GM23248 (cell line): ENCODE data around the gene AASS. TPM values are rescaled to one million over a fixed set of nuclear protein-coding genes. Genes with fewer than 3 reads are reported as not detected.

Source experiments
- DNase-seq: peaks from one replicate; pipeline ENCODE4 v3.0.0-alpha.2; 2015
- H2AFZ ChIP-seq: fragments of 200-600 bp; sonication (generic); 2 replicates; pipeline ENCODE4 v1.6.1; 2016; ENCODE audit warnings: antibody characterized with exemption
- H3F3A ChIP-seq: fragments of 200-600 bp; sonication (generic); 2 replicates; pipeline ENCODE4 v1.6.1; 2016; ENCODE audit warnings: mild to moderate bottlenecking, antibody characterized with exemption, mixed run types; ENCODE audit not compliant: insufficient read depth
- H3K27ac ChIP-seq: fragments of 200-600 bp; sonication (generic); 2 replicates; pipeline ENCODE4 v1.5.1; 2016; ENCODE audit warnings: mild to moderate bottlenecking
- H3K27me3 ChIP-seq: fragments of 200-600 bp; sonication (generic); replicated peaks from 2 replicates; pipeline ENCODE4 v1.6.1; 2016; ENCODE audit warnings: mild to moderate bottlenecking; ENCODE audit not compliant: insufficient read depth
- H3K36me3 ChIP-seq: fragments of 200-600 bp; sonication (generic); 2 replicates; pipeline ENCODE4 v1.6.1; 2016; ENCODE audit warnings: low read depth, mild to moderate bottlenecking
- H3K4me1 ChIP-seq: fragments of 200-600 bp; sonication (generic); 2 replicates; pipeline ENCODE4 v1.6.1; 2016; ENCODE audit warnings: mild to moderate bottlenecking; ENCODE audit not compliant: insufficient read depth
- H3K4me2 ChIP-seq: fragments of 200-600 bp; sonication (generic); one replicate; pipeline ENCODE4 v1.6.1; 2016; ENCODE audit warnings: mild to moderate bottlenecking; ENCODE audit not compliant: unreplicated experiment
- H3K4me3 ChIP-seq: fragments of 200-600 bp; sonication (generic); 2 replicates; pipeline ENCODE4 v1.5.1; 2016; ENCODE audit warnings: mild to moderate bottlenecking
- H3K79me2 ChIP-seq: fragments of 200-600 bp; sonication (generic); 2 replicates; pipeline ENCODE4 v1.6.1; 2016; ENCODE audit warnings: mild to moderate bottlenecking; ENCODE audit not compliant: insufficient read depth
- H3K9ac ChIP-seq: fragments of 200-600 bp; sonication (generic); 2 replicates; pipeline ENCODE4 v1.6.1; 2016; ENCODE audit warnings: mild to moderate bottlenecking
- H3K9me2 ChIP-seq: fragments of 200-600 bp; sonication (generic); 2 replicates; pipeline ENCODE4 v1.6.1; 2016; ENCODE audit warnings: mixed run types, mild to moderate bottlenecking, moderate library complexity; ENCODE audit not compliant: insufficient read depth
- H3K9me3 ChIP-seq: fragments of 200-600 bp; sonication (generic); one replicate; pipeline ENCODE4 v1.6.1; 2017; ENCODE audit warnings: low read depth
- H4K20me1 ChIP-seq: fragments of 200-600 bp; sonication (generic); 2 replicates; pipeline ENCODE4 v1.6.0; 2016; ENCODE audit not compliant: insufficient read depth
- EZH2 ChIP-seq: fragments of 200-600 bp; sonication (generic); IDR thresholded peaks from 2 replicates; pipeline ENCODE4 v1.6.1; 2018; ENCODE audit warnings: antibody characterized with exemption, mild to moderate bottlenecking; ENCODE audit not compliant: insufficient read depth, poor library complexity, severe bottlenecking
- EZH2phosphoT487 ChIP-seq: fragments of 200-600 bp; sonication (generic); IDR thresholded peaks from 2 replicates; pipeline ENCODE4 v1.6.1; 2018; ENCODE audit warnings: antibody characterized with exemption, moderate library complexity, mild to moderate bottlenecking, low read depth; ENCODE audit not compliant: insufficient read depth
- WGBS, 2 experiments: methylation state at CpG; one replicate each; pipeline ENCODE4 v1.1.6; 2015 to 2017; ENCODE audit warnings: low lambda C conversion rate in 2 of 2, low coverage in 1 of 2; ENCODE audit errors: missing lambda C conversion rate in 2 of 2; 5-methylcytosine and 5-hydroxymethylcytosine counted together
- in situ Hi-C: fragments of 300-500 bp; cut with MboI; formaldehyde crosslinking; loops from 2 replicates; pipeline ENCODE4 v1.15.0; 2020
- polyA plus RNA-seq: library from polyadenylated mRNA; unstranded; fragments of >200 nt; fragmentation: Nextera tagmentation; extraction: Ambion mirVana; gene quantifications from 2 replicates; pipeline ENCODE4 v1.2.1, GENCODE V29; 2016
- total RNA-seq: library from RNA; depleted of rRNA; stranded (reverse); fragments of >200 nt; shearing (Covaris generic); gene quantifications from 2 replicates; pipeline ENCODE4 v1.2.3, GENCODE V29; 2014

Gene AASS
- total and polyA plus RNA-seq, 2 experiments from 2014 or later, result 5.8 to 6.3 TPM

DNA sequence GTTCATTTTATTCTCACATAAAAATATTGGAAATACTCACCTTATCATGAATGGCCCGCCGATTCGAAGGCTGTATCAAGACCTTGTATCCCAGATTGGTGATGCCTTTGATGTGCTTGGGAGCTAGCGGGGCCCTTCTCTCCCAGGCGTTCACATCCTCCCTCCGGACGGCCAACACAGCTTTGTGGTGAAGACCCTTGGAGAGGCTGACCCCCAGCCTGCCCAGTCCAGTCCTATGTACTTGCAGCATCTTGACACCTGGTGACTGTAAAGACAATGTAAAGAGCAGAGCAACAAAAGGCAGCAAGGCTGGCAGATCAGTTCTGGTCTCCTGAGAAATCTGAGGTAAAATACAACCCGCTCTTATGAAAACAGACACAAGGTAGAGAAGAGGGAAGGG, 10.6 kb downstream of the AASS start:
- H3K4me2 ChIP-seq, result no peak overlapping the region
- peaks cover 19% of the 10 kb centered on the region for H3K4me1 ChIP-seq
- no peaks in the 10 kb centered on the region for H3K36me3 ChIP-seq
- WGBS, 2 experiments, result 92 to 93% methylated on average over 8 of the region's 8 CpGs
- in situ Hi-C loops, result no loop called here
- H3K9ac ChIP-seq, result no peak overlapping the region
- H3K9me2 ChIP-seq, result no peaks in the 10 kb centered on the region
- H3K27me3 ChIP-seq, result no peaks in the 10 kb centered on the region
- TF ChIP-seq EZH2phosphoT487 (no peak), EZH2 (no peak)
- no peaks in the 10 kb centered on the region for H3K79me2 ChIP-seq
- no peak for DNase-seq
- peaks cover 7% of the 10 kb centered on the region; the same call in 1 of the 2 replicates for H3F3A ChIP-seq
- no peaks in the 10 kb centered on the region for H3K9me3 ChIP-seq
- H3K4me3 ChIP-seq, result no peak overlapping the region
- no peaks in the 10 kb centered on the region for H4K20me1 ChIP-seq
- no peak overlapping the region for H2AFZ ChIP-seq
- no peak overlapping the region for H3K27ac ChIP-seq

DNA sequence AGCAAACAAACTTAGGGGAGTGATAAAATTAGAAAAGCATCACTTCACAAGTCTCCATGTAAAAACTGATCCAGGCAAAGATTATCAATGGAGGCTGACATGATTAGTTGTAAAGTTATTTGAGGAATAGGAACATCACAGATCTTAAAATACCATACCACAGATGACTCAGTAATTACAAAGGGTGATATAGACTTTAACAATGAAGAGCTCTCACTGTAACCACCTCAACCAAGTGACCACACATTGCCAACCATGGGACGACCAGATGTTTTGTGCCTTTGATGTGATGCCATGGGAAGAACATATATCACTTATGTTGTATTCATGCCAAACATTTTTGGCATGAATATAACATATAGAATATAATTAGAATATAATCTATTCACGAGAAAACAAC, 11.7 kb downstream of the AASS start:
- H3K27ac ChIP-seq, result 0 out of 2 replicates have a peak overlapping the region, but pooled peaks have one; percentile 17
- peaks cover 7% of the 10 kb centered on the region; the same call in 1 of the 2 replicates for H3F3A ChIP-seq
- H3K36me3 ChIP-seq, result no peaks in the 10 kb centered on the region
- in situ Hi-C loops, result no loop called here
- H3K9me2 ChIP-seq, result no peaks in the 10 kb centered on the region
- H3K4me1 ChIP-seq, result peaks cover 13% of the 10 kb centered on the region
- H3K79me2 ChIP-seq, result no peaks in the 10 kb centered on the region
- no peak overlapping the region for H3K4me3 ChIP-seq
- H3K27me3 ChIP-seq, result no peaks in the 10 kb centered on the region
- no peak overlapping the region for H2AFZ ChIP-seq
- DNase-seq, result peak; percentile 77
- H3K9ac ChIP-seq, result no peak overlapping the region
- no peak for TF ChIP-seq EZH2
- 0 out of 2 replicates have a peak, but pooled peaks have one; percentile 52 for TF ChIP-seq EZH2phosphoT487
- H3K4me2 ChIP-seq, result peak overlapping the region; percentile 44
- H3K9me3 ChIP-seq, result no peaks in the 10 kb centered on the region
- no peaks in the 10 kb centered on the region for H4K20me1 ChIP-seq
- 20 to 23% methylated on average over 2 of the region's 2 CpGs for WGBS, 2 experiments

DNA sequence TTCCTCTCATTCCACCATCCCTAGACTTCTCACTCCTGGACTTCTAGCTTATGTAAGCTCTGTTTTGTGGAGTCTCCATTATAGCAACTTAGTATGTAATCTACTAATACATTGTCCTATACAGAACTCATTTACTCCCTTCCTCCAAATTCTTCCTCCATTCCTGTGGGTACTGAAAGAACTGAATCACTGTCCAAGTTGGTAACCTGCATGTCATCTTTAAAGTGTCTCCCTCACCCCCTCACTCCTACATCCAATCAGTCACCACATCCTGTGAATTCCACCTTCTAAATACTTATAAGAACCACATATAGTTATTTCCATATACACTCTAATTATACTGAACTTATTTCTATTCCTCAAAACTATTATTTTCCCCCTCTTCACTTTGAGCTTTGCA, 20.3 kb downstream of the AASS start:
- H3K4me1 ChIP-seq, result peaks cover 4% of the 10 kb centered on the region; the same call in 1 of the 2 replicates
- no peak overlapping the region for H2AFZ ChIP-seq
- H3K4me2 ChIP-seq, result no peak overlapping the region
- H3K9ac ChIP-seq, result no peak overlapping the region
- H3K9me3 ChIP-seq, result no peaks in the 10 kb centered on the region
- no peaks in the 10 kb centered on the region for H3F3A ChIP-seq
- H3K9me2 ChIP-seq, result no peaks in the 10 kb centered on the region
- H3K36me3 ChIP-seq, result no peaks in the 10 kb centered on the region
- no peak overlapping the region for H3K4me3 ChIP-seq
- no peak overlapping the region for H3K27ac ChIP-seq
- H4K20me1 ChIP-seq, result no peaks in the 10 kb centered on the region
- in situ Hi-C loops, result no loop called here
- H3K79me2 ChIP-seq, result no peaks in the 10 kb centered on the region
- TF ChIP-seq EZH2, result no peak
- TF ChIP-seq EZH2phosphoT487, result no peak
- H3K27me3 ChIP-seq, result no peaks in the 10 kb centered on the region
- peak; percentile 30 for DNase-seq

DNA sequence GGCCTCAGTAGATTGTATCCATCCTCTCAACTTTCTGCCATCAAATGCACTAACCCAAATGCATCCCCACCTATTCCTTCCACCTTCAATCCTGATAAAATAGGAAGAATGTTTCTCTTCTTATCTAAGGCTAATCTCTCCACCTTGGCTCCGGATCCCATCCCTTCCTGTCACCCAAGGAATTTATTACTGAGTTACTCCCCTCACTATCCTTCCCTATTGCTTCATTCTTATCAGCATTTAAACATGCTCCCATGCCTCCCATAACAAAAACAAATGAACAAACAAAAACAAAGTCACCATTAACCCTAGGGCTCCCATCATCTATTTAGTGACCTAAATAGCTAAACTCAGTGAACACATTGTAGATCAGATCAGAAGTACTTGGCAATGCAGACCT, 25.3 kb downstream of the AASS start:
- H2AFZ ChIP-seq, result no peak overlapping the region
- no peaks in the 10 kb centered on the region for H3K9me2 ChIP-seq
- no peaks in the 10 kb centered on the region for H3K79me2 ChIP-seq
- no peak overlapping the region for H3K4me3 ChIP-seq
- no peaks in the 10 kb centered on the region for H3K36me3 ChIP-seq
- peaks cover under 1% of the 10 kb centered on the region; the same call in 1 of the 2 replicates for H3K4me1 ChIP-seq
- DNase-seq, result no peak
- in situ Hi-C loops, result no loop called here
- no peaks in the 10 kb centered on the region for H3F3A ChIP-seq
- H3K27me3 ChIP-seq, result no peaks in the 10 kb centered on the region
- TF ChIP-seq EZH2phosphoT487, result no peak
- TF ChIP-seq EZH2, result no peak
- H4K20me1 ChIP-seq, result no peaks in the 10 kb centered on the region
- 93 to 100% methylated on average over 1 of the region's 1 CpG for WGBS, 2 experiments
- H3K9ac ChIP-seq, result no peak overlapping the region
- H3K27ac ChIP-seq, result no peak overlapping the region
- H3K9me3 ChIP-seq, result no peaks in the 10 kb centered on the region
- no peak overlapping the region for H3K4me2 ChIP-seq

DNA sequence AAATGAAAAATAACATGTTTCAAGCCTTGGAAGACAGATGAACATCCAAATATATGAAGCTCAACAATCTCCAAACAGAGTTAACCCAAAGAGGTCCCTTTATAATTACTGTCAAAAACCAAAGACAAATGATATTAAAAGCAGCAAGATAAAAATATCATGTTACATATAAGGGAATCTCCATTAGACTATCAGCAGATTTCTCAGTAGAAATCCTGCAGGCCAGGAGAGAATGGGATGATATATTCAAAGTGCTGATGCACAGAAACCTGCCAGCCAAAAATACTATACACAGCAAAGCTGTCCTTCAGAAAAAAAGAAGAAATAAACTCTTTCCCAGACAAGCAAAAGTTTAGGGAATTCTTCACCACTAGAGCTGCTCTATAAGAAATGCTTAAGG, 41.0 kb downstream of the AASS start:
- H3K27ac ChIP-seq, result no peak overlapping the region
- H3K79me2 ChIP-seq, result no peaks in the 10 kb centered on the region
- H3K27me3 ChIP-seq, result no peaks in the 10 kb centered on the region
- no peaks in the 10 kb centered on the region for H3K4me1 ChIP-seq
- no peak overlapping the region for H3K4me2 ChIP-seq
- H3K9ac ChIP-seq, result no peak overlapping the region
- H3K36me3 ChIP-seq, result no peaks in the 10 kb centered on the region
- in situ Hi-C loops, result no loop called here
- no peaks in the 10 kb centered on the region for H3F3A ChIP-seq
- H2AFZ ChIP-seq, result no peak overlapping the region
- H3K9me2 ChIP-seq, result no peaks in the 10 kb centered on the region
- no peaks in the 10 kb centered on the region for H4K20me1 ChIP-seq
- DNase-seq, result no peak
- no peaks in the 10 kb centered on the region for H3K9me3 ChIP-seq
- no peak overlapping the region for H3K4me3 ChIP-seq
- TF ChIP-seq EZH2phosphoT487, result no peak
- TF ChIP-seq EZH2, result no peak
